Neural cell (in vitro differentiated cells): ENCODE measurements around the gene FANCC.

Experiments used
- CTCF ChIP-seq: fragments of 450-650 bp; IDR thresholded peaks from 2 replicates; pipeline ENCODE4 v1.5.1; 2014; ENCODE audit warnings: antibody characterized with exemption, mild to moderate bottlenecking, moderate library complexity; ENCODE audit not compliant: poor library complexity, severe bottlenecking
- EP300 ChIP-seq: fragments of 450-650 bp; conservative IDR thresholded peaks from 2 replicates; pipeline ENCODE4 v1.6.1; 2014; ENCODE audit warnings: antibody characterized with exemption, mild to moderate bottlenecking, moderate library complexity; ENCODE audit not compliant: poor library complexity, severe bottlenecking
- EZH2 ChIP-seq: fragments of 200-600, 300-800 bp; shearing (Covaris generic), sonication (generic); IDR thresholded peaks from 2 replicates; pipeline ENCODE4 v1.6.1; 2014; ENCODE audit warnings: antibody characterized with exemption, low read length, borderline replicate concordance, mild to moderate bottlenecking; ENCODE audit not compliant: insufficient read depth, poor library complexity, severe bottlenecking
- MXI1 ChIP-seq: fragments of 450-650 bp; conservative IDR thresholded peaks from 2 replicates; pipeline ENCODE4 v1.6.1; 2014; ENCODE audit warnings: antibody characterized with exemption, mild to moderate bottlenecking; ENCODE audit not compliant: poor library complexity, severe bottlenecking
- POLR2AphosphoS5 ChIP-seq: IDR thresholded peaks from 2 replicates; pipeline ENCODE4 v1.6.1; 2012
- RAD21 ChIP-seq: fragments of 450-650 bp; conservative IDR thresholded peaks from 2 replicates; pipeline ENCODE4 v1.6.1; 2014; ENCODE audit warnings: antibody characterized with exemption, mild to moderate bottlenecking, moderate library complexity
- TAF1 ChIP-seq: IDR thresholded peaks from 2 replicates; pipeline ENCODE4 v1.6.1; 2012; ENCODE audit warnings: low read depth
- TF ChIP-seq, protein P1 (sequence below): IDR thresholded peaks from 2 replicates; pipeline ENCODE4 v1.6.1; 2012; ENCODE audit warnings: borderline replicate concordance

DNA sequence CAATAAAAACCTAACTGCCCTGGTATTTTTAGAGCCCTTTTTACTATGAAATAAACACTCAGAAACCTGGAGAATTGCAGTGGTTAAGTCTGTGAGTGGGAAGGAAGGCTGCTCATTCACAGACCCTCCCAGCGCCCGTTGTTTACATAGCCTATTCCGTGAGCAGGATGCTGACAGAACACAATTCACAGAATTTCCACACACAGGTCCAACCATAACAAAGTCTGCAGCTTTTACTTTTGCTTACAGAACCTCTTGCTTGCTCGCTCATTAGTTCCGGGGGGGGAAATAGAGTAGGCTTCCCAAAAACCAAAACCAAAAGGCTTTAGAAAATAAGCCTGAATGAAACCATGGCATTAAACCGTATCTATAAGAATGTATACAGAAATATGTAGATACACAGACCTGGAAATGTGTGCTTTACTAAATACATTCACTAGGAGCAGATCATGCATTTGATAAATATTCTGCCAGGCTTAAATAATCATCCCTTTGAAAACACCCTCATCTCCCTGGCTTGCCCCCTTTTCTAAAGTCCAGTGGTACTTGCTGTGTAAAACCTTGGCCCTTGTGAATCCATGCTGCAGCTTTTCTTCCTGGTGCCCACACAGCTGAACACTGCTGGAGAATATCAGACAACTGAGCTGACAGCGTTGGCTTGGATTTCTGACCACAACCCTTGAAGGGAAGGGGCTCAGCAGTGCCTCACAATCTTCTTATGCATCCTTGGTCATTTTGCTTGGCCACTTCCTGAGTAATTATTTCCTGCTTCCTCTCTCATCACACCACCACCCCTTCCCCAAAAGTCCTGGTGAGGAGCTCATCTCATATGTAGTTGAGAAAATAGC lies 128.0 kb downstream of the FANCC start:
- TF ChIP-seq CTCF (no peak), EZH2 (no peak), RAD21 (no peak), TAF1 (no peak), EP300 (no peak), POLR2AphosphoS5 (no peak), MXI1 (no peak)
- TF ChIP-seq, protein P1, sequence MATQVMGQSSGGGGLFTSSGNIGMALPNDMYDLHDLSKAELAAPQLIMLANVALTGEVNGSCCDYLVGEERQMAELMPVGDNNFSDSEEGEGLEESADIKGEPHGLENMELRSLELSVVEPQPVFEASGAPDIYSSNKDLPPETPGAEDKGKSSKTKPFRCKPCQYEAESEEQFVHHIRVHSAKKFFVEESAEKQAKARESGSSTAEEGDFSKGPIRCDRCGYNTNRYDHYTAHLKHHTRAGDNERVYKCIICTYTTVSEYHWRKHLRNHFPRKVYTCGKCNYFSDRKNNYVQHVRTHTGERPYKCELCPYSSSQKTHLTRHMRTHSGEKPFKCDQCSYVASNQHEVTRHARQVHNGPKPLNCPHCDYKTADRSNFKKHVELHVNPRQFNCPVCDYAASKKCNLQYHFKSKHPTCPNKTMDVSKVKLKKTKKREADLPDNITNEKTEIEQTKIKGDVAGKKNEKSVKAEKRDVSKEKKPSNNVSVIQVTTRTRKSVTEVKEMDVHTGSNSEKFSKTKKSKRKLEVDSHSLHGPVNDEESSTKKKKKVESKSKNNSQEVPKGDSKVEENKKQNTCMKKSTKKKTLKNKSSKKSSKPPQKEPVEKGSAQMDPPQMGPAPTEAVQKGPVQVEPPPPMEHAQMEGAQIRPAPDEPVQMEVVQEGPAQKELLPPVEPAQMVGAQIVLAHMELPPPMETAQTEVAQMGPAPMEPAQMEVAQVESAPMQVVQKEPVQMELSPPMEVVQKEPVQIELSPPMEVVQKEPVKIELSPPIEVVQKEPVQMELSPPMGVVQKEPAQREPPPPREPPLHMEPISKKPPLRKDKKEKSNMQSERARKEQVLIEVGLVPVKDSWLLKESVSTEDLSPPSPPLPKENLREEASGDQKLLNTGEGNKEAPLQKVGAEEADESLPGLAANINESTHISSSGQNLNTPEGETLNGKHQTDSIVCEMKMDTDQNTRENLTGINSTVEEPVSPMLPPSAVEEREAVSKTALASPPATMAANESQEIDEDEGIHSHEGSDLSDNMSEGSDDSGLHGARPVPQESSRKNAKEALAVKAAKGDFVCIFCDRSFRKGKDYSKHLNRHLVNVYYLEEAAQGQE: no peak
